Mesodermal cell (in vitro differentiated cells): Measurements from ENCODE around the gene MTREX.

ENCODE experiments used
- H3K27ac ChIP-seq: 2 replicates; pipeline ENCODE4 v1.7.0; 2013; ENCODE audit warnings: mild to moderate bottlenecking, low read depth, low read length, moderate library complexity; ENCODE audit not compliant: severe bottlenecking
- H3K36me3 ChIP-seq: 2 replicates; pipeline ENCODE4 v1.7.1; 2013; ENCODE audit warnings: mild to moderate bottlenecking, low read length, moderate library complexity; ENCODE audit not compliant: control insufficient read depth, insufficient read depth
- H3K4me1 ChIP-seq: one replicate; pipeline ENCODE4 v1.7.1; 2013; ENCODE audit warnings: mild to moderate bottlenecking, low read length; ENCODE audit not compliant: insufficient read depth, control insufficient read depth, poor library complexity, severe bottlenecking
- H3K4me3 ChIP-seq: 2 replicates; pipeline ENCODE4 v1.7.0; 2013; ENCODE audit warnings: low read length, control low read depth, mild to moderate bottlenecking; ENCODE audit not compliant: insufficient read depth, poor library complexity, severe bottlenecking; ENCODE audit errors: extremely low read depth
- H3K9me3 ChIP-seq: 2 replicates; pipeline ENCODE4 v1.7.1; 2013; ENCODE audit warnings: mild to moderate bottlenecking, low read length, moderate library complexity; ENCODE audit not compliant: control insufficient read depth
- WGBS, 2 experiments: methylation state at CpG; one replicate each; pipeline ENCODE4 v1.1.5; 2013; ENCODE audit warnings: missing lambda C conversion rate in 2 of 2; ENCODE audit not compliant: insufficient coverage in 2 of 2; 5-methylcytosine and 5-hydroxymethylcytosine counted together

Gene MTREX

DNA sequence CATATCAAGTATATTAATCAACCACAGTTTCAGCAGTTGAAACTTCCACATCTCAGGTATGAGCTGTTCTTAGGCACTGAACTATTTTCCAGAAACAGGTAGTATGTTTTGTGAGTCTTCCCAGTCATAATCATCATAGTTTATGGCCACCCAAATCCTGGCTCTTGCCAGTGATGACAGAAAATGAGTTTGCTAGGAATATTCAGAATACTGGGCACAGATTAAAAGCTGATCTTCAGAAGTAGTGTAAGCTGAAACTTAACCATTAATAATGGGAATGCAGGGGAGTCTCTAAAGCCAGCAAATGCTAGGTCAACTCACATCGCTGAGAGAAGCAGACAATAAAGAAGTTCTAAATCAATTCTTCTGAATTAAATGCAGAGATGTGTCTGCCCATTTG, 162.5 kb downstream of the MTREX start:
- H3K9me3 ChIP-seq: no peaks in the 10 kb centered on the region
- no CpG with 5 or more reads among the region's 1 CpG for WGBS, 2 experiments
- no peak overlapping the region for H3K27ac ChIP-seq
- H3K4me1 ChIP-seq: no peaks in the 10 kb centered on the region
- no peak overlapping the region for H3K4me3 ChIP-seq
- H3K36me3 ChIP-seq: peaks cover 10% of the 10 kb centered on the region

DNA sequence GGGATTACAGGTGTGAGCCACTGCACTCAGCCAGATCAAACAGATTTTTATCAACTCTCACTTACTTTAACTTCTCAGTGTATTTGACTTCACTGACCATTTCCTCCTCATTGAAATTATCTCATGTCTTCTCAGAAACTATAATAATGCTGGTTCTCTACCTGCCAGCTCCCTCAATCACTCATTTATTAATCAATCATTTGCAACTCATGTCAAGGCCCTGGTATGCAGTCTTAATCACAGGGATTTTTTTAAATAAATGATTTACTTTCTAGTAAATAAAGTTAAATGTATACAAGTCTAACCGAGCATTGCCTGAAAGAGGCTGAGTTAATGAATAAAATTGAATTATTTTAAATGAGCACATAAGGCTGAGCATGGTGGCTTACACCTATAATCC, 163.7 kb downstream of the MTREX start:
- H3K9me3 ChIP-seq: no peaks in the 10 kb centered on the region
- 75% methylated on average over 1 of the region's 1 CpG; no CpG with 5 or more reads in 1 of the 2 experiments for WGBS, 2 experiments
- H3K4me3 ChIP-seq: no peak overlapping the region
- H3K27ac ChIP-seq: no peak overlapping the region
- no peaks in the 10 kb centered on the region for H3K4me1 ChIP-seq
- peaks cover 10% of the 10 kb centered on the region for H3K36me3 ChIP-seq

DNA sequence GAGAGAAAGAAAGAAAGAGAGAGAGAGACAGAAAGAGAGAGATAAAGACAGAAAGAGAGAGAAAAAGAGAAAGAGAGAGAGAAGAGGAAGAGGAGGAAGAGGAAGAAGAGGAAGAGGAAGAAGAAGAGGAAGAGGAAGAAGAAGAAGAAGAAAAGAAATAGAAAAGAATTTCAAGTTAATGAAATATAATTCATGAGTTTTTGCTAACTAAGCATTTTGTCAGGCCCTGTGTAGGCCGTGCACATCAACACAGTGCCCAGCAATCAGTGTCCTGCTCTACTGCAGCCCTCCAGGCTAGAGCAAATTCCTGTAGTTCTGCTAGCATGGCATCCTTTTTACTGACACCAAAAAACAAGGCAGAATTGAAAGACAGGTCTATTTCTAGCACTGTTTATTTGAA, 164.9 kb downstream of the MTREX start:
- 63 to 78% methylated on average over 1 of the region's 1 CpG for WGBS, 2 experiments
- peaks cover 4% of the 10 kb centered on the region for H3K36me3 ChIP-seq
- H3K27ac ChIP-seq: no peak overlapping the region
- H3K4me3 ChIP-seq: no peak overlapping the region
- H3K9me3 ChIP-seq: no peaks in the 10 kb centered on the region
- H3K4me1 ChIP-seq: no peaks in the 10 kb centered on the region
